Measurements from ENCODE around the gene CERS2. TPM values are rescaled to one million over a fixed set of nuclear protein-coding genes. Genes with fewer than 3 reads are reported as not detected.

CERS2 gene, protein sequence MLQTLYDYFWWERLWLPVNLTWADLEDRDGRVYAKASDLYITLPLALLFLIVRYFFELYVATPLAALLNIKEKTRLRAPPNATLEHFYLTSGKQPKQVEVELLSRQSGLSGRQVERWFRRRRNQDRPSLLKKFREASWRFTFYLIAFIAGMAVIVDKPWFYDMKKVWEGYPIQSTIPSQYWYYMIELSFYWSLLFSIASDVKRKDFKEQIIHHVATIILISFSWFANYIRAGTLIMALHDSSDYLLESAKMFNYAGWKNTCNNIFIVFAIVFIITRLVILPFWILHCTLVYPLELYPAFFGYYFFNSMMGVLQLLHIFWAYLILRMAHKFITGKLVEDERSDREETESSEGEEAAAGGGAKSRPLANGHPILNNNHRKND
- 100 to 1,000 TPM; 130 to 135 TPM for total RNA-seq

DNA sequence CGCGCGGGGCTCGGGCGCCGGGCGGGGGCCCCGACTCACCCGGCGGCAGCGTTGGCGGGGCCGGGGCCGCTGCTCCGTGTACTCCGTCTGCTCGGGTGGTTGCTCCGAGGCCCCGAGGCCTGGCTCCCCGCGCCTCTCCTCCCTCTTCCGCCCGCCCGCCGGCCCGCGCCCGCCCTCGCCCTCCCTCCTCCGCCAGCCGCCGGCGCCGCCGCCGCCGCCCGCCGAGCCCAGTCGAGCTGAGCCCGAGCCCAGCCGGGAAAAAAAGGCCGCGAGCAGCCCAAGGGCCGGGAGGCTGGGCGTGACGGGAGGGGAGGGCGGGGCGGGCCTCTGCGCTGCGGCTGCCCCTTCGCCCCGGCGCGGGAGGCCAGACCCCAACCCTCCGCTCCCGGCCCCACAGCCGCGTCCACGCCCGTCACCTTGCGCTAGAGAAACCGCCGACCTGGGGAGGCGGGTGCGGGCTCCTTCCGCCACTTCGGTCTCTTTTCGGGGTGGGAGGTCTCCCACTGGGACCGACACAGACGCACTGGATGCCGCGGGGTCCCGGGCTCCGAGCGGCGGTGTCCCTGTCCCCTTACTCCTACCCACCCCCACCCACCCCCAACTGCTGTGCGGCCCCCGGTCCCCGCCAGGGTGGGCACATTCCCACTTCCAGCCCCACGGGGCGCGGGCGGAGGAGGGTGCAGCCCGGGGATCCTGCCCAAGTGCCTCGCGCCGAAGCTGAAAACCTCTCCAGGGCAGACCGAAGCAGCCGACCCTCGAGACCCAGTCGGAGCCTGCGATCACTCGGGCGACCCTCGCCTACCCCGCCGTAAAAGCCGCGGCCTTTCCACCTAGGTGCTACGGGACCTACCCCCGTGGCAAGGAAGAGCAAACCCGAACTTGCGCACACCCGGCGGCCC is at the start of gene CERS2:
CERS2 (minus strand) TSS at position 256 of the 899 bp plus-strand sequence. CDS start 5,745 bp downstream, outside the sequence.
- no peaks in the 10 kb centered on the region for H3K9me3 Mint-ChIP-seq
- peak; percentile 80 for DNase-seq
- CTCF ChIA-PET, result interaction anchor here (0.7 to 14.7 kb wide), 4 partner anchors 10 to 182 kb away, joined by 3 to 171 read pairs (median 8); partner anchors contain the start of gene MINDY1
- H3K27me3 Mint-ChIP-seq (ENCODE audit: low read depth), result no peaks in the 10 kb centered on the region
- intact Hi-C loops (cut with micrococcal nuclease), result loop anchor here (5.0 to 10.0 kb wide), 4 partner anchors 98 to 610 kb away; partner anchors contain the start of genes ARNT, CTSS and RPRD2
- H3K27ac Mint-ChIP-seq, result peak within 1 kb of the TSS; percentile 86
- peak within 1 kb of the TSS; percentile 85 for H3K4me3 Mint-ChIP-seq
- peaks cover 3% of the 10 kb centered on the region for H3K36me3 Mint-ChIP-seq (ENCODE audit: low read depth)
- peaks cover 71% of the 10 kb centered on the region for H3K4me1 Mint-ChIP-seq (ENCODE audit: low read depth)

GRCh38 chr1:151013518-151013917 is 38.9 kb upstream of the CERS2 start:
- Mint-ChIP-seq H3K27me3 (ENCODE audit: low read depth) (no peaks in the 10 kb centered on the region), H3K4me1 (ENCODE audit: low read depth) (peaks cover 32% of the 10 kb centered on the region), H3K36me3 (ENCODE audit: low read depth) (peaks cover 3% of the 10 kb centered on the region), H3K4me3 (no peak overlapping the region), H3K27ac (no peak overlapping the region), H3K9me3 (no peaks in the 10 kb centered on the region)
- no peak for DNase-seq
- CTCF ChIA-PET, result no interaction called here
- intact Hi-C loops (cut with micrococcal nuclease), result no loop called here

DNA sequence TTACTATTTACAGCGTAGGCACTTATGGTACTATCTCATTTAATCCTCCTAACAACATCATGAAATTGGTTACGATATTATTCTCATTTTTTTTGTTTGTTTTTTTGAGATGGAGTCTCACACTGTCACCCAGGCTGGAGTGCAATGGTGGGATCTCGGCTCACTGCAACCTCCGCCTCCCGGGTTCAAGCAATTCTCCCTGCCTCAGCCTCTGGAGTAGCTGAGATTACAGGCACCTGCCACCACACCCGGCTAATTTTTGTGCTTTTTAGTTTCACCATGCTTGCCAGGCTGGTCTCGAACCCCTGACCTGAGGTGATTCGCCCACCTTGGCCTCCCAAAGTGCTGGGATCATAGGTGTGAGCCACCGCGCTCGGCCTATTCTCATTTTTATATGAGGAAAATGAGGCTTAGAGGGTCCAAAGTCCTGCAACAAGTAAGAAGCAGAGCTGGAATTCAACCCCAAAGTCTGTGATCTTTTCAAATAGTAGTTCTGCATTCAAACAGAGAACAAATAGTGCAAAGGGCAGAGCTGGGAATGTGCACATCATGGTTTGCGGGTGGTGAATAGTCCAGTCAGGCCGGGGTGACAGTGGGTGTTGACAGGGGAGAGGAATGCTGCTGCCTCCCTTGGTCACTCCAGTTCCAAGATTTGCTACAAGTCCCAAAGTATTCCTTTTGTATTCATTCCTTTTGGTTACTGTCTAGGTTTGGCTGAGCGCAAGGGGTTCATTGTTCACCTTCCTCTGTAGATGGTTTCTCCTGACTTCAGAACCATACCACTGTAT is 38.2 kb upstream of the CERS2 start:
- CTCF ChIA-PET, result interaction anchor here (0.9 to 1.2 kb wide), 3 partner anchors 17 to 155 kb away, joined by 3 read pairs; partner anchors contain the start of gene CDC42SE1
- Mint-ChIP-seq H3K4me3 (no peak overlapping the region), H3K4me1 (ENCODE audit: low read depth) (peaks cover 35% of the 10 kb centered on the region), H3K36me3 (ENCODE audit: low read depth) (no peaks in the 10 kb centered on the region), H3K9me3 (no peaks in the 10 kb centered on the region), H3K27me3 (ENCODE audit: low read depth) (no peaks in the 10 kb centered on the region), H3K27ac (no peak overlapping the region)
- intact Hi-C loops (cut with micrococcal nuclease), result no loop called here
- no peak for DNase-seq

DNA sequence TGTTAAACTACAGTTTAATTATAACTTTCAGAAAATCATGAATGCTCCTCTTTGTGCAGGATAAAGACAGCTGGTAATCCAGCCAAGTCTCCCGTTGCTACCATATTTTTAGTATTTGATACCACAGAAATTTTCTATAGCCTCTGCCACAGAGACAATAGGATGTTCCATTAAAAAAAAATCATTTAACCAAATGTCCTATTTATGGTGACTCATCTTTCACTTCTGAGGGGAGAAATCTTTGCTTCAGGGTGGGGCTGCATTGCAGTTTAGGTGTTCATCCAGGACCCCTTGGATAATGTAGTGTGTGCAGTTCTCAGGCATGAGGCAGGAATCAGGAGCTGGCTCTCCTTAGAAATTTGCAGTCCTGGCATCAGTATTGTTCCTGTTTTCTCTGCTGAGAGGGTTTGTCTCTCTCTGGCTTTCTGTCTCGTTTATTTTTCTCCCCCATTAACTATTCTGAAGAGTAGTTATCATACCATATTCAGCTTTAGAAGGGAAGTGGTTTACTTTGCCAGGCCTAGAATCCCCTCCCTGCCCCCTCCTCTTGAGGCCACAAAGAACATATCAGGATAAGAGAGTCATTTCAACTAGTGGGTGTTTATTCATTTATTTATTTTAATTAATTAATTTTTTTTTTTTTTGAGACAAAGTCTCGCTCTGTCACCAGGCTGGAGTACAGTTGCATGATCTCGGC is 36.7 kb upstream of the CERS2 start:
- intact Hi-C loops (cut with micrococcal nuclease), result no loop called here
- CTCF ChIA-PET, result interaction anchor here (1.0 to 1.2 kb wide), 2 partner anchors 48 to 85 kb away, joined by 3 to 5 read pairs; partner anchors contain the start of gene CDC42SE1
- Mint-ChIP-seq H3K9me3 (no peaks in the 10 kb centered on the region), H3K4me3 (no peak overlapping the region), H3K36me3 (ENCODE audit: low read depth) (no peaks in the 10 kb centered on the region), H3K27me3 (ENCODE audit: low read depth) (no peaks in the 10 kb centered on the region), H3K27ac (no peak overlapping the region), H3K4me1 (ENCODE audit: low read depth) (peaks cover 48% of the 10 kb centered on the region)
- no peak for DNase-seq

DNA sequence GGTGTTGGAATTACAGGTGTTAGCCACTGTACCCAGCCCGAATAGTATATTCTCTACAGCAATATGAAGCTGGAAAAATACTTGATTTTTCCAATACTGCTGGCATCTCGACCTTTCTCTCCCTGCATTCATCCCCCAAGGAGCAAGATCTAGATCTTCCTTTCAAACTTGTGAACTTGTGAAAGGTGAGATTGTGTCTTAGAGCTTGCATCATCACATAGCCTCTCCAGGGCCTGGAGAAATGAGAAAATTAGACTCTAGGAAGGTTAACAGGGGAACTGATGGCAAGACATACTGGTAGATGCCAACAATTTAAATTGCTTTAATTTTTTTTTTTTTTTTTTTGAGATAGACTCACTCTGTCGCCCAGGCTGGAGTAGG is 35.7 kb upstream of the CERS2 start:
- CTCF ChIA-PET, result interaction anchor here (1.0 kb wide), 1 partner anchor 86 kb away, joined by 5 read pairs; no protein-coding TSS in a partner anchor
- Mint-ChIP-seq H3K4me1 (ENCODE audit: low read depth) (peaks cover 50% of the 10 kb centered on the region), H3K27ac (no peak overlapping the region), H3K36me3 (ENCODE audit: low read depth) (peaks cover 2% of the 10 kb centered on the region), H3K9me3 (no peaks in the 10 kb centered on the region), H3K27me3 (ENCODE audit: low read depth) (no peaks in the 10 kb centered on the region), H3K4me3 (no peak overlapping the region)
- intact Hi-C loops (cut with micrococcal nuclease), result no loop called here
- no peak for DNase-seq

DNA sequence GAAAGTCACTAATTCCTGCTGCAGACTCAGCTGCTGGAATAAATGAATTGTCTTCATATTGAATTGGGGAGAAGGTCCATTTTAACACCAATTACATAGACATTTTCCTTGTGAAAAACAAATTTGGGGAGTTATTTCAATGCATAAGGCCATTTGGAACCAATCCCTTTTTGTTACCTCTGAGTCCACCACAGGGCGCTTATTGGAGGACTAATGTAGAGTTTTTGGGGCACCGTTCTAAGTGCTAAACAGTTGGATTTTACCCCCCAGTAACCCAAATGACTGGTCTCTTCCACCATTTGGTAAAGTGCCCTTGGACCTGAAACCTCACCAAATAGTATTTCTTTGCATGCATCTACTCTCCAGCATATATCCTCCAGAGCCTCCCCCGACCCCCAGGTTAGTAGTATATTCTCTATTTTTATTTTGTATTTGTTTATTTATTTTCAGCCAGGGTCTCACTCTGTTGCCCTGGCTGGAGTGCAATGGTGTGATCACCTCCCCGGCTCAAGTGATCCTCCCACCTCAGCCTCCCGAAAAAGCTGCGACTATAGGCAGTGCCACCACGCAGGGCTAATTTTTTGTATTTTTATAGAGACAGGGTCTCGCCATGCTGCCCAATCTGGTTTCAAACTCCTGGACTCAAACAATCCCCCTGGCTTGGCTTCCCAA is 35.2 kb upstream of the CERS2 start:
- Mint-ChIP-seq H3K4me1 (ENCODE audit: low read depth) (peaks cover 50% of the 10 kb centered on the region), H3K27ac (no peak overlapping the region), H3K4me3 (peak overlapping the region; percentile 92), H3K27me3 (ENCODE audit: low read depth) (no peaks in the 10 kb centered on the region), H3K36me3 (ENCODE audit: low read depth) (peaks cover 2% of the 10 kb centered on the region), H3K9me3 (no peaks in the 10 kb centered on the region)
- CTCF ChIA-PET, result interaction anchor here (1.0 kb wide), 1 partner anchor 49 kb away, joined by 3 read pairs; the partner anchor contains the start of gene CDC42SE1
- no peak for DNase-seq
- intact Hi-C loops (cut with micrococcal nuclease), result loop anchor here (1.0 to 10.0 kb wide), 4 partner anchors 39 to 645 kb away; partner anchors contain the start of genes RPRD2 and TNFAIP8L2

- CTCF ChIA-PET, result interaction anchor here (1.0 kb wide), 1 partner anchor 49 kb away, joined by 3 read pairs; the partner anchor contains the start of gene CDC42SE1
- intact Hi-C loops (cut with micrococcal nuclease), result loop anchor here (1.0 to 10.0 kb wide), 4 partner anchors 40 to 644 kb away; partner anchors contain the start of genes RPRD2 and TNFAIP8L2
- peak; percentile 30 for DNase-seq
- no peak overlapping the region for H3K27ac Mint-ChIP-seq
- H3K4me1 Mint-ChIP-seq (ENCODE audit: low read depth), result peaks cover 52% of the 10 kb centered on the region
- peak overlapping the region; percentile 92 for H3K4me3 Mint-ChIP-seq
- no peaks in the 10 kb centered on the region for H3K9me3 Mint-ChIP-seq
- peaks cover 2% of the 10 kb centered on the region for H3K36me3 Mint-ChIP-seq (ENCODE audit: low read depth)
- H3K27me3 Mint-ChIP-seq (ENCODE audit: low read depth), result no peaks in the 10 kb centered on the region
Observed at GRCh38 chr1:151009206-151009587, 34.6 kb upstream of the CERS2 start.

GRCh38 chr1:151008244-151009205 is 33.9 kb upstream of the CERS2 start, which contains the start of gene PRUNE1:
TSS of gene PRUNE1 (plus strand) at chr1:151008449. CDS start at chr1:151008633, 184 bp downstream.
- Mint-ChIP-seq H3K4me1 (ENCODE audit: low read depth) (peaks cover 56% of the 10 kb centered on the region), H3K27me3 (ENCODE audit: low read depth) (no peaks in the 10 kb centered on the region), H3K27ac (peak within 1 kb of the TSS; percentile 99), H3K36me3 (ENCODE audit: low read depth) (peaks cover 2% of the 10 kb centered on the region), H3K4me3 (peak within 1 kb of the TSS; percentile 92), H3K9me3 (no peaks in the 10 kb centered on the region)
- intact Hi-C loops (cut with micrococcal nuclease), result loop anchor here (1.0 to 10.0 kb wide), 9 partner anchors 40 to 644 kb away; partner anchors contain the start of genes GABPB2, PI4KB, RPRD2 and SETDB1
- peak; percentile 97 for DNase-seq
- CTCF ChIA-PET, result interaction anchor here (1.0 kb wide), 1 partner anchor 50 kb away, joined by 3 read pairs; the partner anchor contains the start of gene CDC42SE1

DNA sequence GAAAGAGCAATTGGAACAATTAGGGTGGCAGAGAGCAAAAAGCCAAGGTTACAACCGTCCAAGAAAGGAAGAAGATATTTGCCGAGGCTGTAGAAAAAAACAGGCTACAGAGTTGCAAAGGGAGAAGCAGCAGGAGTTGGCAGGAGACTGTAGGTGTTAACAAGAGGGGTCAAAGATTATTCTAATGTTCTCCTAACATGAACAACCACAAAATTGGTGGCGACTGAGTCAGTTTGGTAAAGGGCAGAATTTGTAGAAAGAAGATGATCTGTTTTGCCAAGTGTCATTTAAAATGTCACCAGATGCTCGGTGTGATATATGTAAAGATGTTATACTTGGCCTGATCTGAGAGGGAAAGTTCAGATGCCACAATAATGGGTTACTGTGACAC is 33.2 kb upstream of the CERS2 start:
- DNase-seq, result no peak
- H3K27me3 Mint-ChIP-seq (ENCODE audit: low read depth), result no peaks in the 10 kb centered on the region
- H3K9me3 Mint-ChIP-seq, result no peaks in the 10 kb centered on the region
- CTCF ChIA-PET, result interaction anchor here (4.7 kb wide), 1 partner anchor 12 kb away, joined by 54 read pairs; no protein-coding TSS in a partner anchor
- H3K4me3 Mint-ChIP-seq, result peak overlapping the region; percentile 92
- peak overlapping the region; percentile 99 for H3K27ac Mint-ChIP-seq
- H3K4me1 Mint-ChIP-seq (ENCODE audit: low read depth), result peaks cover 61% of the 10 kb centered on the region
- H3K36me3 Mint-ChIP-seq (ENCODE audit: low read depth), result peaks cover 2% of the 10 kb centered on the region
- intact Hi-C loops (cut with micrococcal nuclease), result loop anchor here (1.0 to 10.0 kb wide), 10 partner anchors 41 to 643 kb away; partner anchors contain the start of genes CTSS, GABPB2, GOLPH3L and PI4KB
